IMR-90 (cell line): ENCODE results near the gene DYNC1LI2. TPM values are rescaled to one million over a fixed set of nuclear protein-coding genes. Genes with fewer than 3 reads are reported as not detected.

Source experiments
- ATAC-seq: fragments of 200-7000 bp; cut with Tn5 transposase; 2 replicates; pipeline ENCODE4 v1.9.1; 2020; ENCODE audit warnings: low read depth, mild to moderate bottlenecking, moderate library complexity
- BruUV-seq: library from RNA; stranded (reverse); fragments of 400-500 nt; replicated peaks from 2 replicates; lab custom pipeline; 2021; lab: Mats Ljungman, UMichigan
- CTCF ChIA-PET: fragments of 300-600 bp; formaldehyde crosslinking; extraction: SDS; loops from one replicate; lab custom pipeline; 2021; ENCODE audit warnings: antibody characterized with exemption; lab: Yijun Ruan, JAX
- POLR2A ChIA-PET: fragments of 300-600 bp; sonication (Branson Sonifier 250); formaldehyde crosslinking; loops from one replicate; lab custom pipeline; 2022; ENCODE audit warnings: antibody characterized with exemption; ENCODE audit not compliant: unreplicated experiment; lab: Charles Lee
- DNase-seq: peaks from one replicate; pipeline ENCODE4 v3.0.0; 2013
- H2AFZ ChIP-seq: replicated peaks from 2 replicates; pipeline ENCODE3; 2013; ENCODE audit warnings: low read length, mild to moderate bottlenecking; ENCODE audit not compliant: poor library complexity
- H2AK5ac ChIP-seq: 2 replicates; pipeline ENCODE4 v1.6.1; 2013; ENCODE audit warnings: low read depth, low read length, inconsistent platforms
- H2AK9ac ChIP-seq: replicated peaks from 2 replicates; pipeline ENCODE3; 2013; ENCODE audit warnings: mild to moderate bottlenecking, low read depth, low read length, moderate library complexity; ENCODE audit not compliant: poor library complexity
- H2BK120ac ChIP-seq: 2 replicates; pipeline ENCODE4 v1.6.1; 2013; ENCODE audit warnings: low read depth, low read length, inconsistent platforms
- H2BK15ac ChIP-seq: 3 replicates; pipeline ENCODE4 v1.6.1; 2013; ENCODE audit warnings: low read depth, low read length, inconsistent platforms
- H2BK20ac ChIP-seq: 2 replicates; pipeline ENCODE4 v1.6.1; 2013; ENCODE audit warnings: low read depth, mild to moderate bottlenecking, inconsistent platforms, low read length, moderate library complexity
- H2BK5ac ChIP-seq: 2 replicates; pipeline ENCODE4 v1.6.1; 2013; ENCODE audit warnings: mild to moderate bottlenecking, low read depth, low read length, inconsistent platforms; ENCODE audit not compliant: poor library complexity, severe bottlenecking
- H3K14ac ChIP-seq: replicated peaks from 2 replicates; pipeline ENCODE4 v1.6.1; 2013; ENCODE audit warnings: low read depth, low read length, inconsistent platforms
- H3K18ac ChIP-seq: 2 replicates; pipeline ENCODE4 v1.6.1; 2013; ENCODE audit warnings: low read depth, low read length, control low read depth
- H3K23ac ChIP-seq: 2 replicates; pipeline ENCODE4 v1.6.1; 2013; ENCODE audit warnings: low read depth, low read length, inconsistent platforms
- H3K27ac ChIP-seq: 2 replicates; pipeline ENCODE4 v1.5.1; 2013; ENCODE audit warnings: mild to moderate bottlenecking, control low read depth, low read length; ENCODE audit not compliant: insufficient read depth
- H3K27me3 ChIP-seq: 2 replicates; pipeline ENCODE4 v1.6.1; 2013; ENCODE audit warnings: low read length; ENCODE audit not compliant: control insufficient read depth, insufficient read depth
- H3K36me3 ChIP-seq: 2 replicates; pipeline ENCODE4 v1.6.1; 2013; ENCODE audit warnings: low read length, mixed read lengths; ENCODE audit not compliant: control insufficient read depth, insufficient read depth
- H3K4ac ChIP-seq: 2 replicates; pipeline ENCODE4 v1.6.1; 2013; ENCODE audit warnings: low read depth, low read length, inconsistent platforms
- H3K4me1 ChIP-seq: 2 replicates; pipeline ENCODE4 v1.6.1; 2013; ENCODE audit warnings: low read length, mixed read lengths; ENCODE audit not compliant: control insufficient read depth, insufficient read depth
- H3K4me2 ChIP-seq: 2 replicates; pipeline ENCODE4 v1.6.1; 2013; ENCODE audit warnings: low read depth, mild to moderate bottlenecking, control low read depth, low read length, moderate library complexity
- H3K4me3 ChIP-seq: 2 replicates; pipeline ENCODE4 v1.5.1; 2013; ENCODE audit warnings: low read depth, mild to moderate bottlenecking, control low read depth, low read length, moderate library complexity; ENCODE audit not compliant: insufficient read depth
- H3K56ac ChIP-seq: 2 replicates; pipeline ENCODE4 v1.6.1; 2013; ENCODE audit warnings: low read length, inconsistent platforms; ENCODE audit not compliant: insufficient read depth; ENCODE audit errors: extremely low read depth
- H3K79me1 ChIP-seq, 2 experiments: 2 replicates each; pipeline ENCODE4 v1.6.1; 2013; ENCODE audit warnings: low read length in 2 of 2, inconsistent platforms in 1 of 2, low read depth in 1 of 2
- H3K9ac ChIP-seq: 2 replicates; pipeline ENCODE4 v1.6.1; 2013; ENCODE audit warnings: low read depth, low read length, control low read depth
- H3K9me1 ChIP-seq: 2 replicates; pipeline ENCODE4 v1.6.1; 2013; ENCODE audit warnings: low read length, inconsistent platforms; ENCODE audit not compliant: insufficient read depth
- H3K9me3 ChIP-seq: 2 replicates; pipeline ENCODE4 v1.6.1; 2013; ENCODE audit warnings: low read length; ENCODE audit not compliant: control insufficient read depth, insufficient read depth
- H4K20me1 ChIP-seq: 2 replicates; pipeline ENCODE4 v1.6.1; 2013; ENCODE audit warnings: low read length, inconsistent platforms; ENCODE audit not compliant: insufficient read depth
- H4K5ac ChIP-seq: 2 replicates; pipeline ENCODE4 v1.6.1; 2013; ENCODE audit warnings: mild to moderate bottlenecking, low read depth, low read length, control low read depth
- H4K8ac ChIP-seq, 2 experiments: 2 replicates each; pipeline ENCODE4 v1.6.1; 2013; ENCODE audit warnings: low read depth in 2 of 2, low read length in 2 of 2, control low read depth in 1 of 2, inconsistent platforms in 1 of 2
- H4K91ac ChIP-seq: 2 replicates; pipeline ENCODE4 v1.6.1; 2013; ENCODE audit warnings: low read depth, low read length, inconsistent platforms; ENCODE audit not compliant: insufficient read depth
- NFE2L2 ChIP-seq: fragments of 150-350 bp; IDR thresholded peaks from 2 replicates; pipeline ENCODE4 v1.6.1; 2016; ENCODE audit warnings: low read depth, mild to moderate bottlenecking, low read length
- RCOR1 ChIP-seq: IDR thresholded peaks from 2 replicates; pipeline ENCODE4 v1.6.1; 2012; ENCODE audit warnings: mild to moderate bottlenecking, low read length, improper control_type of control experiment; ENCODE audit not compliant: insufficient replicate concordance
- USF2 ChIP-seq: fragments of 150-350 bp; IDR thresholded peaks from 2 replicates; pipeline ENCODE4 v1.6.1; 2017; ENCODE audit warnings: mild to moderate bottlenecking, antibody characterized with exemption, low read length, low read depth
- WGBS, 2 experiments: methylation state at CpG; one replicate each; pipeline versions ENCODE4 v1.1.5 to v1.1.7; 2013; ENCODE audit warnings: missing lambda C conversion rate in 2 of 2; ENCODE audit not compliant: insufficient read length in 1 of 2; ENCODE audit errors: extremely low coverage in 2 of 2; 5-methylcytosine and 5-hydroxymethylcytosine counted together
- dilution Hi-C: fragments of 300-500 bp; cut with HindIII; formaldehyde crosslinking; loops from one replicate; pipeline ENCODE4 v1.14.3; 2018; ENCODE audit warnings: low sequenced_read_pairs; ENCODE audit not compliant: unreplicated experiment
- in situ Hi-C: fragments of 300-500 bp; cut with MboI; formaldehyde crosslinking; loops from 3 replicates; pipeline ENCODE4 v1.14.3; 2019; ENCODE audit warnings: low sequenced_read_pairs, inconsistent platforms, mixed read lengths
- intact Hi-C: fragments of 100-400 bp; cut with micrococcal nuclease; formaldehyde crosslinking; loops from 2 replicates; pipeline ENCODE4 v1.10.0; 2022
- polyA plus RNA-seq, 3 experiments: library from polyadenylated mRNA; depleted of rRNA; stranded (reverse); fragments of >200 nt; gene quantifications; 2 replicates each; pipeline ENCODE4 v1.2.3, GENCODE V29; 2012; ENCODE audit warnings: low replicate concordance in 1 of 3
- total RNA-seq: library from RNA; depleted of rRNA; stranded (reverse); fragments of >200 nt; gene quantifications from 2 replicates; pipeline ENCODE4 v1.2.3, GENCODE V29; 2012

DYNC1LI2 gene
- total and polyA plus RNA-seq, 2 of the 4 experiments (the other 2 are of a cell fraction), result 65.3 to 88.4 TPM

- Histone ChIP-seq H2BK15ac (no peak overlapping the region), H4K5ac (no peak overlapping the region), H3K9me1 (peaks cover 6% of the 10 kb centered on the region), H2BK20ac (no peak overlapping the region), H2AK5ac (no peak overlapping the region), H2AK9ac (no peak overlapping the region), H3K23ac (no peak overlapping the region), H2AFZ (no peak overlapping the region), H3K27me3 (no peaks in the 10 kb centered on the region), H3K18ac (no peak overlapping the region), H4K20me1 (peaks cover 6% of the 10 kb centered on the region; the same call in 1 of the 2 replicates), H3K4ac (no peak overlapping the region), H3K27ac (no peak overlapping the region), H2BK5ac (no peak overlapping the region), H3K36me3 (peaks cover 18% of the 10 kb centered on the region), H3K79me1 (peaks cover 5 to 10% of the 10 kb centered on the region in 2 experiments; a peak in 1 of 4 replicates), H3K14ac (no peak overlapping the region), H3K4me1 (peaks cover 7% of the 10 kb centered on the region), H3K9me3 (no peaks in the 10 kb centered on the region), H3K56ac (no peak overlapping the region), H3K9ac (no peak overlapping the region), H3K4me2 (no peak overlapping the region), H4K8ac (no peak overlapping the region), H4K91ac (no peak overlapping the region), H2BK120ac (no peak overlapping the region), H3K4me3 (no peak overlapping the region)
- no peak for ATAC-seq
- CTCF ChIA-PET, result no interaction called here
- TF ChIP-seq USF2 (no peak), RCOR1 (no peak), NFE2L2 (no peak)
- intact Hi-C loops, result no loop called here
- BruUV-seq, result no TSS peak
- dilution Hi-C loops, result no loop called here
- DNase-seq, result no peak
- POLR2A ChIA-PET, result no interaction called here
- in situ Hi-C loops, result no loop called here
- WGBS, 2 experiments, result 100% methylated on average over 1 of the region's 4 CpGs; no CpG with 5 or more reads in 1 of the 2 experiments
Observed at GRCh38 chr16:66719246-66719645, 32.2 kb downstream of the DYNC1LI2 start.
